RWPE1 (cell line): Measurements from ENCODE around the gene XPNPEP3.
"Not testable (repeated sequence)": the region's sequence is repeated elsewhere in the genome, so short reads cannot be mapped to it uniquely, and the experiment has no call there.

Experiments used
- CTCF ChIA-PET: fragments of 350-600 bp; sonication (Branson Sonifier 250); formaldehyde crosslinking; extraction: SDS; loops from one replicate; lab custom pipeline; 2021; lab: Yijun Ruan, JAX
- POLR2A ChIA-PET: fragments of 400-600 bp; formaldehyde crosslinking; extraction: SDS; loops from one replicate; lab custom pipeline; 2020; ENCODE audit warnings: antibody characterized with exemption; ENCODE audit not compliant: low non-redundant PET; lab: Yijun Ruan, JAX
- DNase-seq: peaks from one replicate; pipeline ENCODE4 v3.0.0; 2012; ENCODE audit warnings: low spot score
- H3K27ac ChIP-seq: fragments of 450-650 bp; 2 replicates; pipeline ENCODE4 v1.5.1; 2017
- TF ChIP-seq, protein P1 (sequence below): fragments of 450-650 bp; conservative IDR thresholded peaks from 2 replicates; pipeline ENCODE4 v1.5.1; 2017; ENCODE audit warnings: low read depth, mild to moderate bottlenecking

Gene XPNPEP3

DNA sequence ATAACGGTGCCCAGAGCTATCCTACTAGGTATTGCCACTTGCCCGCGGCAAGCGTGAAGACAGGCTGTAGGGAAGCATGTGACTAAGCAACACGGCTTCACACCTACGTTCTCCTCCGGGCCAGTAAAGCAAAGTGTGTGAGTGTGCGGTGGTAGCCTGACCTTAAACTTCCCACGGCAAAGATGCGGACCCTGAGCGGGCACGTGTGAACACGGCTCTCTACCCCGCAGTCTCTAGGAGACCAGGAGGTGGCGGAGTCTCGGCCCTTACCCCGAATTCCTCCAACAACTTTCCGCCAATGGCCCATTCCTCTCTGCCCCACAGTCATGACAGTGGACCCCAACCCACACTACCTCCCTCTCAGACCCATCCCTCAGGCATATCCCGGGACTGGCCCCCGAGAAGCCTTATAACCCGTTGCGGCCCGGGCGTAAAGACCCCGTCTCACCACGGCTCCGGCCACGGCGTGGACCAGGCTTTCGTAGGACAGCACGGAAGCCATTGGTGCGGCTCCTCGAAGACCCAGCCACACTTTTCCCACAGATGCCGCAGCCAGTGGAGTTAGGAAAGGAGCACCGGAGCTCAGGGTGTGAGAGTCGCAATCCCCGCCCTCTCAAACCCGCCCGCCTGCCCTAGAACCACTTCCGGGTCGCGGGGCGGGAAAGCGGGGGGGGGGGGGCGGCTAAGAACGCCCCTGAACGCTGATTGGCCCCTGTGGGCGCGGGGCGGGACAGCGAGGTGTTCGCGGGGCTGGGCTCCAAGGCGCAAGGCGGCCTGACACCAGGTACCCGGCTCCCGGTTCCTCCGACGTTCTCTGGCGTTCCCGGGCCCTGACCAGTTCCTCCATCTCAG lies 38.0 kb upstream of the XPNPEP3 start, which contains the start of gene SLC25A17:
Gene SLC25A17, minus strand, starts transcription at position 600 of the 852 bp plus-strand sequence. Its CDS starts 98 bp downstream, at position 502.
- TF ChIP-seq, protein P1, sequence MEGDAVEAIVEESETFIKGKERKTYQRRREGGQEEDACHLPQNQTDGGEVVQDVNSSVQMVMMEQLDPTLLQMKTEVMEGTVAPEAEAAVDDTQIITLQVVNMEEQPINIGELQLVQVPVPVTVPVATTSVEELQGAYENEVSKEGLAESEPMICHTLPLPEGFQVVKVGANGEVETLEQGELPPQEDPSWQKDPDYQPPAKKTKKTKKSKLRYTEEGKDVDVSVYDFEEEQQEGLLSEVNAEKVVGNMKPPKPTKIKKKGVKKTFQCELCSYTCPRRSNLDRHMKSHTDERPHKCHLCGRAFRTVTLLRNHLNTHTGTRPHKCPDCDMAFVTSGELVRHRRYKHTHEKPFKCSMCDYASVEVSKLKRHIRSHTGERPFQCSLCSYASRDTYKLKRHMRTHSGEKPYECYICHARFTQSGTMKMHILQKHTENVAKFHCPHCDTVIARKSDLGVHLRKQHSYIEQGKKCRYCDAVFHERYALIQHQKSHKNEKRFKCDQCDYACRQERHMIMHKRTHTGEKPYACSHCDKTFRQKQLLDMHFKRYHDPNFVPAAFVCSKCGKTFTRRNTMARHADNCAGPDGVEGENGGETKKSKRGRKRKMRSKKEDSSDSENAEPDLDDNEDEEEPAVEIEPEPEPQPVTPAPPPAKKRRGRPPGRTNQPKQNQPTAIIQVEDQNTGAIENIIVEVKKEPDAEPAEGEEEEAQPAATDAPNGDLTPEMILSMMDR: peak; percentile 50
- ChIA-PET POLR2A (interaction anchor here (0.6 kb wide), 1 partner anchor 324 kb away, joined by 12 read pairs; no protein-coding TSS in a partner anchor), CTCF (interaction anchor here (0.5 to 0.6 kb wide), 4 partner anchors 9 to 191 kb away, joined by 3 to 4 read pairs (median 4); no protein-coding TSS in a partner anchor)
- DNase-seq: peak; percentile 95
- peak within 1 kb of the TSS; percentile 80 for H3K27ac ChIP-seq

DNA sequence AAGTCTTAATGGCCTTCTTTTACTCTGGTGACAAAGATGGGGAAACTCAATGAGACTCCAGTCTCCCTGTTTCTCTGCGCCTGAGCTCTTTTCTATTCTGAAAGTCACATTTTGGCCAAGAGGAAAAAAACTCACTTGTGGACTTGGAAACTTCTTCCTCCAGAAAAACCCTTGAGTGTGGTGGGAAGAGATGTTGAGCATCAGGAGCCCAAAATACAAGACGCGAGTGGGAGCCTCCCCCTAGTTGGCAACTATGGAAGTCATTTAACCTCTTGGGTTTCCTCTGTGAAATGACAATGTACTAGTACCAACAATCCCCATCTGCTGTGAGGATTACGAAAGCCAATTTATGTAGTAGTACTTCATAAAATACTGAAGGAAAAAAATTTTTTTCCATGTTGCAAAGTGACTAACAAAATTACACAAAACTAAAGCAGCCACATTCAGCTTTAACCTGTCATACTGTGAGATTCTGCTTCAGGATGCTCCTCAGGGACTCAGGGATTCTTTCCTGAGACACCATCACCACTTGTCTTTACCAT lies 37.3 kb upstream of the XPNPEP3 start:
- CTCF ChIA-PET: interaction anchor here (0.6 kb wide), 1 partner anchor 103 kb away, joined by 3 read pairs; no protein-coding TSS in a partner anchor
- TF ChIP-seq, protein P1: no peak
- DNase-seq: no peak
- POLR2A ChIA-PET: interaction anchor here (0.6 kb wide), 1 partner anchor 324 kb away, joined by 12 read pairs; no protein-coding TSS in a partner anchor
- peak overlapping the region; percentile 80 for H3K27ac ChIP-seq

DNA sequence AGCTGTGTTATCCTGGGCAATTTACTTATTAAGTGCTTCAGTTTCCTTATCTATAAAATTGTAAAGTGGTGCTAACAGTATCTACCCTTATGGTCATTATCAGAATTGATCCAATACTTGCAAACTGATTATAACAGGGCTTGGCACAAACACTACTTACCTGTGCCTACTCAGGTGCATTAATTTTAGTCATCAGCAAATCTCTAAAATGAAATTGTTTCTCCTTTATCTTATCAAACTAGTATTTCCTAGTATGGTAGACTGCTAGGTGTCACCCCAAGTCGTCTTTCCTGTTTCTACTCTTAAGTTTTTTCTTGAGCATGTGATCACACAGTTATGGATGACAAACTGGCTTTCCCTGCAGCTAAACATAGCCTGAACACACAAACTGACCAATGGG lies 33.5 kb upstream of the XPNPEP3 start:
- ChIA-PET CTCF (no interaction called here), POLR2A (no interaction called here)
- TF ChIP-seq, protein P1: no peak
- DNase-seq: no peak
- no peak overlapping the region for H3K27ac ChIP-seq

DNA sequence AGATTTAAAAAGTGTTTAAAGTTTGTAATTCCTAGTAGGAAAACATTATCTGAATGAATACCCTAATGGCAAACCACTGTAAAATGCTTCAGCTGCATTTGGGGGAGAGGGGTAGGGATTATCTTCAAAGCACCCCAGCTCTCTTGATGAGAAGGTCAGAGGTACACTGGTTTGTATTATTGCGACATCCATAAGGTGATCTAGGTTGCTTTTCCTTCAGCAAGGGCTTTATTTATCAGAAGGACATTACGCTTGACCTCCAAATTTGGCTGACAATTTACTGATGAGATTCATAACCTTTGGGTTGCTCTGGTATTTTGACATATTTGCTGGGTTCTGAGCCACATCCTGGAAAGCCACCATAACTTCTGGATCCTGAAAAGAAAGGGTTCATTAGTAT lies 30.7 kb upstream of the XPNPEP3 start:
- POLR2A ChIA-PET, DNase-seq, CTCF ChIA-PET, H3K27ac ChIP-seq: not testable (repeated sequence)

DNA sequence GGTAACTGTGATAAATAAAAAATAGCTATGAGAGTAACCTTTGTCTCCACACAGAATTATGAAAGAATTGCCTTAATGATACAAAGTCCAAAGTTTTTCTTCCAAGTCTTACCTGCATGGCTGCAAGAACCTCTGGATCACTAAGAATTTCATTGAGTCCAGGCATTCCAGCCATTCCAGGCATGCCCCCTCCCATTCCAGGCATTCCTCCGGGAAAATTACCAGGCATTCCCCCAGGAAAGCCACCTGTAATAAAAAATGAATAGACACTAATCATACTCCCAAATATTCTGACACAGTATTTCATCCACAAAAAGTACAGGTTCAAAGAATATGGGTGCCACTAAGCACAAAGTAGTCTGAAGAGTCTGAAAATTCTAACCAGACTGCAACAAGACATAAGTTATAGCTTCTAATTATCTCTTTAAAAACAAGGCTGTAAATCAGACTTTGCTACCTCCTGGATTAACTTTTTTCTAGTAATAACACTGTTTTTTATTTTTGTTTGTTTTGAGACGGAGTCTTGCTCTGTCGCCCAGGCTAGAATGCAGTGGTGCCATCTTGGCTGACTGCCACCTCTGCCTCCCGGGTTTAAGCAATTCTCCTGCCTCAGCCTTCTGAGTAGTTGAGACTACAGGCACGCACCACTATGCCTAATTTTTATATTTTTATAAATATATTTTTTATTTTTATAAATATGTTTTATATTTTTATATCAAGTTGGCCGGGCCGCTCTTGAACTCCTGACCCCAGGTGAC lies 29.8 kb upstream of the XPNPEP3 start:
- POLR2A ChIA-PET: no interaction called here

DNA sequence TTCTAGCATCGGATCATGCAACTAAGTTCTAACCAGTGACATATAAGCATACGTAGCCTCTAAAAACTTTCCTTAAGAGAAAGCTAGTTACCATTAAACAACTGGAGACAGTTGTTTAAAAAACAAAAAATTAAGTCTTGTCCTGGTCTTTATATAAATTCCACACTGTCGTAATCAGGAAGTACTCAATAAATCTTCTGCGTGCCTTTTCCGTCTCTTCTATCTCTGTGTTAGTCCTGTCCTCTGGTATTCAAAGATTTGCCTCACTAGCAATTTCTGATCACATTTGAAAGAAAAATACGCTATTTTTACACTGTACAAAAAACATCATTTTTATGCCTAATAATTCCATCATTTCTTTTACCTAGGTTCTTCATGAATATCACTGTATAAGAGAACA lies 27.8 kb upstream of the XPNPEP3 start:
- ChIA-PET POLR2A (no interaction called here), CTCF (no interaction called here)
- DNase-seq: no peak
- TF ChIP-seq, protein P1: no peak
- H3K27ac ChIP-seq: no peak overlapping the region

More for the DNA sequence above, 29.8 kb upstream of the XPNPEP3 start:
- CTCF ChIA-PET: no interaction called here
- DNase-seq: no peak
- H3K27ac ChIP-seq: no peak overlapping the region; the same call in 1 of the 2 replicates
- TF ChIP-seq, protein P1: no peak
